GM03348 (cell line): ENCODE results near the gene FERMT2.

Source experiments
- DNase-seq: peaks from one replicate; pipeline ENCODE4 v3.0.0; 2012; ENCODE audit warnings: low spot score

The FERMT2 gene

DNA sequence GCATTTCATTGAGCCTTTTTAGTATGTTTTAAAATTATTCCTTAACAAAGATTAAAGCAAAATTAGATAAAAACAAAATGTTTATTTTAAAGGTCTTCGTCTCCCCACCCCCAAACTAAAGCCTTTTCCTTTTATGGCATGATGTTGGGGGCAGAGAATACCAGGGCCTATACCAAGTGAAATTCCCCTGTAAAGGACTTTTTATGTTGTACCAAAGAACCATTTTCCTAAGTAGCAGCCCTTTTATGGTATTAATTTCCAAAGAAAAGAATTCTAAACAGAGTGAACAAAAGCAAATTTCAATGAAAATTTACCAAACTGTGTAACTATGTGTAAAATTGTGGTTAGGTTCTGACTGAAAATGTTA is 87.5 kb downstream of the FERMT2 start:
- DNase-seq: no peak

DNA sequence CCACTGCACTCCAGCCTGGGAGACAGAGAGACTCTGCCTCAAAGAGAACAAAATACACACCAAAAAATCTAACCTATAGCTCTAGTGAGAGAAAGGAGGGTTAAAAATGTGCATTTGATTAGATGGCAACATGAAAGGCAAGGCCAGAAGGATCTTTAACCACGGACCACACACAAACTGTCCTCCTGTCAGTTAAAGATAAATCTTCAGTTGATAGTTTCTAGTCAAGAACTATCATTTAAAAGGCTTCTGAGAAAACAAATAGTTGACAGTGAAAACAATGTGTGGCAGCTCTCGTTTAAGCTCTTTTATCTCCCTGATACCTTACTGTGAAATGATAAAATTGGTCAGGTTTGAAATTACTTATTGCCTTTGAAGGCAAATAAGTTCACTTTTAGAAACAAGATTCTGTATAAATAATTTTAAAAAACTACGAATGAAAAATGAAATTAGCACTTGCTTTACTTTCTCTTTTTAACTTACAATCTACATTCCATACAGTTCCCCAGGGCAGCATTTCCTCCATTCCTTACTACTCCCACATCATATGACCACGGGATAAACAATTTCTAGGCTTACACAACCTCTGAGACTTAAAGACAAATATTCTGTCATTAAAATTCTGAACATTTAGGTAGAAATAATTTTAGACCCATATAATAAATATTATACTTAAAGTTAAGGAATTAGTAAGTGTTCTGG is 88.1 kb downstream of the FERMT2 start:
- peak; percentile 78 for DNase-seq

GRCh38 chr14:52861403-52861802 is 89.4 kb downstream of the FERMT2 start:
- DNase-seq: no peak

DNA sequence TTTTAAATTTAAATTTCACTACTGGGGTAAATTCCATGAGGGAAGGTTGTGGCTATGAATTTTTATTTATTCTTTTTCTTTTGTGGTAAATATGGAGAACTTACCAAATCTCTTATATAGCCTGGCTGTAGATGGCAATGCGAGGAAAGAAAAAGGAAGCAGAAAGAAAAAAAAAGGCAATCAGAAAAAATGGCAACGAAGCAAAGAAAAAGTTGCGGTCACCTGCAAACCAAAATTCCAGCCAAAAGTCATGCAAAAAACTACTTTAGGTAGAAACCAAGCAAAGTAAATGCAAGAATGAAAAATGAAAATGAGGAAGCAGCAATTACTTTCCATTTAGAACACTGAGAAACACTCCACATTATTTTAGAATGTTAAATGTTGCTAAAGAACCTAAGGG is 89.9 kb downstream of the FERMT2 start:
- no peak for DNase-seq

DNA sequence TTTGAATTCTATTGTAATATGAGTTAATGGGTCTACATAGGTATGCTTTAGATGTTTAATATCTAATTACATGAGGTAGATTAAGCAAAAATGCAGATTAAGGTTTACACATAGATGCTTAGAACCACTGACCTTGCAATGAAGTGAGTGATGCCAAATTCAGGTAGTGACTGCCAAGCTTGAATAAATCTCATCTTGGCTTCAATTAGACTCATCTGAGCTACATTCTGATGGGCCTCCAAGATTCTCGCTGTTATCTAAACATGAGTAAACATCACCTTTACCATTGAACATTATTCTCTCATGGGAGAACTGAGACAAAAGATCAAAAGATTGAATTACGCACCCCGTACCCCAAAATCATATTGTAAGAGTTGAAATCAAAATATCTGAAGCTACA is 90.6 kb downstream of the FERMT2 start:
- DNase-seq: no peak

DNA sequence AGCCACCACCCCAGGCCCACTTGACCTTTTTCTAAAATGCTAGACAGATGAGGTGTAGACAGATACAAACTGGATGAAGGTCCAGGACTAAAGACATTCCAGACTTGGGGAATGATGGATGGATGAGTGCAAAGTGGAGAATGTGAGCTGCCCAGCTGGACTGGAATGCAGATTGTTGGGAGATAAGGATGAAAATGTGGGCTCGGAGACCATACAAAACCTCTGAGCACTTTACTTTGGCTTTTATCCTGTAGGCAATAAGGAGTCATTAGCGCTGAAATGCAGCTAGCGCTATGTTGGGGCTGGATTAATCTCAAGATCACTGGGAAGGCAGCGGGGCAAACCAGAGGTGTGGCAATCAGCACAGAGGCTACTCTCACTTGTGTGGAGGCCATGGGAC is 94.7 kb downstream of the FERMT2 start:
- no peak for DNase-seq

DNA sequence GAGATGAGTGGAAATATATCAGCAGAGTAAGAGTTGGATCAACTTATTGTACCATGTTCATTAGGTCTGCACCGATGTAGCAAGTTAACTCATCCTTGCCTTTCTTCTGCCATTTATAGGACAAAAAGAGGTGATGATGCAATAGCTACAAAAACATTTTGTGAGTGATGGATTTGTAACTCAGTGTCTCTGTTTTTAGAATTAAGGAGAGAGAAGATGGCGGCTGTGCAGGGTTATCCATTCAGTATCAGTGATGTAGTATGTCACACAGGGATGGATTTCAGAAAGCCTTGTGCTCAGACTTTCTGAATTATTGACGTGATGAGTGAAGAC is 97.4 kb downstream of the FERMT2 start:
- no peak for DNase-seq

DNA sequence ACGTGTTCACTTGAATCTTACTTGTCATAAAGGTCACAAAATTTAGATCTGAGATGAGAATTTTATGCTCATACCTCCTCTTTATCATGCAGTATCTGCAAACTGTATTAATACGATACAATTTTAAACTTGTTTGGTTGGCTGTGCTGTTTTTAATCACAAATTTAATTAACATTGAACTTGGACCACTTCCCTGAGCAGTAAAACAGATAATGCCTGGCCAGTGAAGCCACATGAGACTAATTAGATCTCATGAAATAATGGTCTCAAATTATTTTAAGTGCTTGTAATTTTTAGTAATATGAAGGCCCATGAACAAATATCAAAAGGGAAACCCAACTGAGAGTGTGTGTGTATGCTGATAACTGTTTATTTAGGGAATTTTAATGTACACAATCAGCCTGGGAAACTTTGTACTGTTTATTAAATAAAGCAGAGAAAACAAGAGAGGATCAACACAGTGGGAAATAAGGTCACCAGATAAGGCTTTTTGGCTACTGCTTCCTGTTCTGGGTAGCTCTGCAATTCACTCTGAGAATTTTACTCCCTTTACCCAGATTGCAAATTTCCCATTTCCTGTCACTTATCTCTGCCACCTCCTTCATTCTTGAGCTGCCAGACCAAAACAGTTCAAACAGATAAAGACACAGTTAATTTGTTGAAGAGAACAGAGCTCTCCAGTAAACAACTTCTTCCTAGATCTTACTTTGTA is 97.9 kb downstream of the FERMT2 start:
- no peak for DNase-seq

GRCh38 chr14:52850451-52850909 is 100.4 kb downstream of the FERMT2 start:
- no peak for DNase-seq

GRCh38 chr14:52848626-52849025 is 102.2 kb downstream of the FERMT2 start:
- DNase-seq: no peak

GRCh38 chr14:52846591-52846990 is 104.3 kb downstream of the FERMT2 start:
- no peak for DNase-seq

GRCh38 chr14:52845081-52845480 is 105.8 kb downstream of the FERMT2 start:
- DNase-seq: no peak

GRCh38 chr14:52844262-52845060 is 106.4 kb downstream of the FERMT2 start:
- DNase-seq: peak; percentile 24

- DNase-seq: peak; percentile 72
Observed at GRCh38 chr14:52840877-52841276, 110.0 kb downstream of the FERMT2 start.

DNA sequence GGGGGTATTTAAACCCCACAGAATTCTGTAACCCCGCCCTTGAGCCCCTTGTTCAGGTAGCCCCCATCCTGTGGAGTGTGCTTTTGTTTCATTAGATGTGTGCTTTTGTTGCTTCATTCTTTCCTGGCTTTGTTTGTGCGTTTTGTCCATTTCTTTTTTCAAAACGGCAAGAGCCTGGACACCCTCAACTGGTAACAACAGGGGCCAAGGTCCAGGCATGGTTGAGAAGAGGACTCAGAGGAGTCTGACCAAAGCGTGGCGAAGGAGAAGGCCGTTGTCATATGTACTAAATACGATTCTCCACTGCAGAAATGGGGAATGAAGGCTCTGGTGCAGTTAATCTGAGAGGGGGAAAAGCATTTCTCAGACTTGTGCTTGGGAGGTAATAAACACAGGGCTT is 113.4 kb downstream of the FERMT2 start:
- DNase-seq: no peak

- no peak for DNase-seq
Observed at GRCh38 chr14:52836063-52836462, 114.8 kb downstream of the FERMT2 start.

DNA sequence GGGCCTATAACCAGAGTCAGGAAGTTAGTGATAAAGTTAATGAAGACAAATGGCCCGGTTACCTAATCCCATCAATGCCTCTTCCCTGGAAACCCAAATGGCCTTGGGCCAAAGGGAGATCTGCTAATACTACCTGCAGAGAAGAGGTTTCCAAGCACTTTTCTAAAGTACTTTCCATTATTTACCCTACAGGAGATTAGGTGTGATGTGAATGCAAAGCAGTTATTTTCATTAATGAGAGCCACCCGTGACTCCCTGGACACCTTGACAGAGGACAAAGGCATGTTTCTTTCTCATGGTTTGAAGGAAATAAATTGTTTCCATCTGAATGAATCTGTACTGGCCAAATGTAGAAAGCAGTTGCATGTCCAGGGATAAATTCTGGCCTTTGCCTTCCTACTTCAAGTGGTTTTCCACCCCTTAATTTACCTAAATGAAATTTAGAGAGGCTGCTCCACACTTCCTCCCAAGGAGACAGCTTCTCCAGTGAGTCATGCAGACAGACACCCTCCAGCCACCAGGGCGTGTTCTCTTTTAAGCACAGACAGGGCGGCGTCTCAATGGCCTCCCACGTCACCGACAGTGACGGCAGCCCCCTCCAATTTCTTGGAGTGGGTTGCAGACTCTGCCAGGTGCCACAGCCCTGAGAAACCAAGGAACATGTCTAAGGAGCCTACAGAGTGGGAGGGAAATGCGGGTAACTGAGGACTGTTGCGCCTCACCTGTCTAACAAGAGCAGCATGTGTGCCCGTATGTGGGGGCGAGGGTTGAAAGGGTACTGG is 115.5 kb downstream of the FERMT2 start:
- DNase-seq: peak; percentile 84

DNA sequence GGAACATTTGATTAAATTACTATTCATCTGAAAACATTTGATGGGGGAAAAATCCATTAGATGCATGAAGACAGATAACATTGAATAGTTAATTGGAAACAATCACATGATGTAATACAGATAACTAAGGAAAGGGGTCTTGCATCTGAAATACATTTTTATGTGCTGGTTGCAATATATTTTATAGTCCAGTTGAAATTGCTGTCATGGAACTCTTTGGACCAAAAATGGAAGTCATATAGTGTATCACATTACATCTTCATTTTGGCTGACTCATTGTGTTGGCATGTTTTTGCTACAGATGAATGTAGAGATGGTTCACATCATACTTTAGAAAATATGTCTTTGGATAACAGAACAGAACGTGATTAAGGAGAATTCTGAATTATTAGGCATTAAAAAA is 116.4 kb downstream of the FERMT2 start:
- peak; percentile 66 for DNase-seq

DNA sequence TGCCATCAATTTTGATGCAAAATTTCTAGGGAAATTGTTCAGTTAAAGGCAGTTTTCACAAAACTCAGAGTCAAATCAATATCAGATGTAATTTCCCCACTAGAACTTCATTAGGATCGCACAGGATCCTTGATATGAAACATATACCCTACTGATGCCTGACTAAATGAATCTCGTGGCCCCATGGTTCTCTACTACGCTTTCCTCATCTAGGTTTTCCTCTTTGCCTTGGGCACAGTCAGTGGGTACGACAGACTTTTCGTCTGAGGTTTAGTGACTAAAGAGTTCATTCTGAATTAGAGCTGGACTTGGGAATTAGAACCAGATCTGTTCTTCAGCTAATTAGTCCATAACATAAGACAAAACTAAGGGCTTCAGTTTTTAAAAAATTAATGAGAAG is 117.0 kb downstream of the FERMT2 start:
- DNase-seq: no peak

DNA sequence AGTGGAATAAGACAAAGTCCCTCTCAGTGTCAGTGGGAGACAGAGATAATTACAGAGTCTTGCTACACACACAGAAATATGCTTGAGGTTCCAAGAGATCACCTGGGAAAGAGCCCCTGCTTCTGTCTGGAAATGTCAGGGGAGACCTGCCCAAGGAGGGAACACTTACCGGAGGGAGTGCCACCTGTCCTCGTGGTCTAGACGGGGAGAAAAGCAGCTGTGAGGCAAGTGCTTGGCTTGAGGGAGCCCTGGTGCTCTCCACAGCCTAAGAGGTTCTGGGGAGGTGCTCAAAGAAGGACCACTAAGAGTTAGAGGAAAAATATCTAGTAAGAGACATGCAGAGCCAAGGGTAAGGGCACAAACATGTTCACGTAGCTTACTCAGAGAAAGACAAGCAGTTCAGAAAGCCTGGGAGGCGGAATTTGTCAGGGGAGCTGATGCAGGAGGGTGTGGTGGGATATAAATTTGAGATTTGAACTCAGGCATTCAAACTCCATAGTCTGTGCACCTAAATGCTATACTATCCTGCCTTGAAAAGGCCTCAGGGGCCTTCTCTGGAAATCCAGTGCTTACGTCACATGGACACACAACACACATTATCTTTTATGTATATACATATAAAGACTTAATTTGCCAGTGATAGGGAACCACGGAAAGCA is 121.2 kb downstream of the FERMT2 start:
- no peak for DNase-seq

- no peak for DNase-seq
Observed at GRCh38 chr14:52827426-52827825, 123.4 kb downstream of the FERMT2 start.

- DNase-seq: no peak
Observed at GRCh38 chr14:52825085-52825484, 125.8 kb downstream of the FERMT2 start.
